Measurements from ENCODE around the gene IGLON5. TPM values are rescaled to one million over a fixed set of nuclear protein-coding genes. Genes with fewer than 3 reads are reported as not detected.

IGLON5 gene
- total RNA-seq, 1 donor from 2014 or later, result 0.86 TPM

DNA sequence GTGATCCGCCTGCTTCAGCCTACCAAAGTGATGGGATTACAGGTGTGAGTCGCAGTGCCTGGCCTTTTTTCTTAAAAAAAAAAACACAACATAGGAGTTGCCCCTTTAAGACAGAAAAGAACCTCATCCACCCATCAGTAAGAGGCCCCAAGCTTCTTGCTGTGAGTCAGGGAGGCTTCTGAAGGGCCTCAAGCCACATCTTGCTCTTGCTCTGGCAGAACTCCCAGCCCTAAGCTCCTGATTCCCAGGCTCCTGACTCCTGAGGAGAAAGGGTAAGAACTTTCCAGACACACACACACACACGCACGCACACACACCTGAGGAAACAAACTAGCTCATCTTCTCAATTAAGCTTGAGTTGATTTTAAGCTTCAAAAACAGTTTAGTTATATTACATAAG, 47.9 kb downstream of the IGLON5 start:
- ATAC-seq, result no peak
- DNase-seq (ENCODE audit: low spot score), result no peak

DNA sequence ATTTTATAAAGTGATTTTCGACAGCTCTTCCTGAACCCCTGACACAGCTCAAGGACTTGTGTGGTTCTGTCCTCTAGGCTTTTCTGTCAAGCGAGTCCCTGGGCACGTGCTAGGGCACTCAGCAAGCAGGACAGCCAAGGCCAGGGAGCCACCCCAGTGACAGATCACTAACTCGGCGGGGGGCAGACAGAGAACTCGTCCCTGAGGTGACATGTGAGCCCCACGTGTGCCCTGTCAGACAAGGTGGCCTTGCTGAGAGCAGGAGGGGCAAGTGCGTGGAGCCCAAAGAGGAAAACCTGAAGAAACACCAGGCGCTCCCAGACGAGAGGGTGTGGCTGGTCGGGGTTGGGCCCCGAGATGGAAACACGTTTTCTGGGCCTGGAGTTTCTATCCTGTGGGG, 49.8 kb downstream of the IGLON5 start:
- no peak for ATAC-seq
- DNase-seq (ENCODE audit: low spot score), result no peak

DNA sequence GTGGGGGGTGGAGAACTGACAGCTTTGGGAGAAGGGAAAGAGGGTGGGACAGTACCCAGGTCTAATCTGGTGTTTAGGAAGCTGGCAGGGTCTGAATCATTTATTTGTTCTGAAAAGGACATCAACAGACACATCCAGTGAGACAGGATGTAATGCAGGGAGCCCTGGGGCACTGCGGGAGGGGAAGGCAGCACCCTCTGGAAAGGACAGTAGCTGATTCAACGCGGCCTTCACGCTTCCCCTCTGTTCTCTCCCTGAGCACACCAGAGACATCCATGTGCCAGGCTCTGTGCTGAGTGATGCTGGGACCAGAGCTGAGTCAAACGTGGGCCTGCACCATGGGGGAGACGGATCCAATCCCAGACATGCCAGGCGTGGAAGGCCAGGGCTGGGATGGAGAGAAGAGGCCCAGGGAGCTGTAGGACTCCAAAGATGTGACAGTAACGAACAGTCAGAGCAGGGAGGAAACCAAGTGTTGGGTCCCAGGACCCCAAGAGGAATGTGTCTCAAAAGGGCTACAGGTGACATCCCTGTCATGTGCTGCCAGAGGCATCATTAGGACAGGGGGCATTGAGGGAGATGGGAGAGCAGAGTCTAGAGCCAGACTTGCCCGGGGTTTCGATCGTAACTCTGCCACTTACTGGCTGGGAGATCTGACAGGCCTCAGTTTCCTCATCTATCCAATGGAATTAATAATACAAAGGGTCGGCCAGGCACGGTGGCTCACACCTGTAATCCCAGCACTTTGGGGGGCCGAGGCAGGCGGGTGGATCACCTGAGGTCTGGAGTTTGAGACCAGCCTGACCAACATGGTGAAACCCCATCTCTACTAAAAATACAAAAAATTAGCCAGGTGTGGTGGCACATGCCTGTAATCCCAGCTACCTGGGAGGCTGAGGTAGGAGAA, 53.0 kb downstream of the IGLON5 start:
- ATAC-seq (no peak), DNase-seq (ENCODE audit: low spot score) (no peak)

DNA sequence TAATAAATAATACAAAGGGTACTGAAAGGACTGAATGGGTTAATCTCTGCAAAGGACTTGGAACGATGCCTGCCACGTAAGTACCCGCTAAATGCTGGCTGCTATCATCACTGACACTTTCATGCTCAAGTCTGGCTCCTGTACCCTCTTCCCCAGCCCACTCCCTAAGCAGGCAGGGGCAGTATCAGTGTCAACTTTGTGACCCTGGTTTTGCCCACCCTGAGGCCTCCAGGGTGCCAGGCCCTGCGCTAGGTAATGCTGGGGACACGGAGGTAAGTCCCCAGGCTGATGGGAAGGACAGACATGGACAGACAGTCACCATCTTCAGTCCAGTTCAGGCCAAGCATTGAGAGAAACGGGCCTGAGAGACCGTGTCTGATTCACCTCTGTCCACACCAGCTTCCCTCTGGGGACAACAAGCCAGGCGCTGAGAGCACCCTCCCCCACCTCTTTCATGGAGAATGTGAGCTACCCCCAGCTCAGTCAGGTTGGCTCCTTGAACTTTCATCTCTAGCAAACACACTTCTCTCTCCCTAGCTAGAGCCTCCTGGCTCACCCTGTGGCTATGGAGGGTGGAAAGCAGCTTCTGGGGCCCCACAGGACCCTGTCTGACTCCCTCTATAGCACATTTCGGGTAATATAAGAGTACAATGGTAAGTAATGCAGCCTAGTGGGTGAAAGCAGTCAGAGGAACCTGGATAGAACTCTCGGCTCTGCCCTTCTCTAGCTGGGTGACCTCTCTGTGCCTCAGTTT, 53.9 kb downstream of the IGLON5 start:
- ATAC-seq (peak; percentile 35), DNase-seq (ENCODE audit: low spot score) (peak; percentile 69)

DNA sequence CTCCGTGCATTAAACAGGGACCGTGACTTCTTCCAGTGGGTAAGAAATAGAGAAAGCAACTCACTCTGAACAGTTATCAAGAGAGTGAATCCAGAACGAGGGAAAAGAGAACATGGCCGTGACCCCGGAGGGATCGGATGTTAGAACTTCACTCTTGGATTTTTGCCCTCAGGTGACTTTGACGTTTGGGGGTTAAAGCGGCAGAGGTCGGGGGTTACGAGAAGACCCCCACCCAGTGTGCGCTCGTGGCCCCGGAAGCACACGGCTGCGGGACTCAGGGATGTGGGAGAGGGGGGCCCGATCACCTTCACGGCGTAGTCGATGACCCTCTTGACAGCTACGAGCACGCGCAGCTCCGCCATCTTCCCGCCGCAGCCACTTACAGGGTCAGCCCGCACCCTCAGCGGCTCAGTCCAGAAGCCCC, 54.5 kb downstream of the IGLON5 start, which contains the start of gene ETFB:
Gene ETFB, minus strand, starts transcription at position 424 of the 424 bp plus-strand sequence. Its CDS starts 62 bp downstream, at position 362.
- DNase-seq (ENCODE audit: low spot score) (no peak), ATAC-seq (no peak)

DNA sequence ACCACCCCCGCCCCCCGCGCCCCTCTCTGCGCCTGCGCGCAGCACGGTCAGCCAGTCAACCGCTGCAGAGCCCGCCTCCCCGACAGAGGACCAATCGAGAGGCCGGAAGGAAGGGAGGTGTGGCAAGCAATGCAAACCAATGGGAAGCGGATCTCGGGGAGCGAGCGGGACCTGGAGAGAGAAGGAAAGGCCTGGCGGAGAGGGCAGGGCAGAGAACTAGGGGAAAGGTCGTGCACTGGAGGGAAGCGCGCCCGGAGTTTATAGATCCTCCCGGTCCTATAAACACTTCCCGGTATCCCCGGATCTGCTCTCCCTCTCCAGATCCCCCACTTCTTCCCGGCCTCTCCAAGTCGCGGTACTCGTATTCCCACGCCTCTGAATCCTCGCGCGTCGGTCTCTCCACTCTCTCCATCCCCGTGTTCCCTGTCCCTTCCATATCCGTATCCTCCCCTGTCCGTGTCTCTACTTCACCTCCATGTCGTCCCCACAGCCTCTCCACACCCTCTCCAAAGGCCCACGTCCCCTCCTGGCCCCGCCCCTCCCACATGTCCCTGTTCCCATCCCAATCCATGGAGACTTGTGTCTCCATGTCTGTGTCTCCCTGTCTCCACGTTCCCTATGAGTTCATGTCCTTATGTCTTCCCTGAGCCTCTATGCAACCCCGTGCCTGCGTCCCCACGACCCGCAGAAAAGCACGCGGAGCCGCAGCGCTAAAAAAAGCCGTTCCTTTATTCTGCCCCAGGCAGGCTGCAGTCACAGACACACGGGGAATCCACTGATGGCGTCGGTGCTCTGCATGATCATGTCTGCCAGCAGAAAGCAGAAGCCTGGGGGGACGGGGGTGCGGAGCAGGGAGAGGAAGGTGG, 55.2 kb downstream of the IGLON5 start:
- peak; percentile 99 for DNase-seq (ENCODE audit: low spot score)
- peak; percentile 72 for ATAC-seq

DNA sequence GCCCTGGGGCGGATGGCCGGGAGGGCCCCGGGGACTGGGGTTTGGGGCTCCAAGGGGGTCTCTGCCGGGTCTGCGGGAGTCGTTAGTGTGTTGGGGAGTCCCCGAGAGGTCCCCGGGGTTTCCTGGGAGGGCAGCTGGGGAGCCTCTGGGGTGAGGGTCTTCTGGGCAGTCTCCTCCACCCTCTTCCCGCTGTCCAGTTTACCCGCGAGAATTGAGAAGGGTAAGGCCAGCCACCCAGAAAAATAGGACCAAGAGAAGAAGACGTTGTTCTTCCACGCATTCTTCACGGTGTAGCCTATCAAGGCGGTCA, 55.8 kb downstream of the IGLON5 start:
- peak; percentile 72 for DNase-seq (ENCODE audit: low spot score)
- no peak for ATAC-seq

DNA sequence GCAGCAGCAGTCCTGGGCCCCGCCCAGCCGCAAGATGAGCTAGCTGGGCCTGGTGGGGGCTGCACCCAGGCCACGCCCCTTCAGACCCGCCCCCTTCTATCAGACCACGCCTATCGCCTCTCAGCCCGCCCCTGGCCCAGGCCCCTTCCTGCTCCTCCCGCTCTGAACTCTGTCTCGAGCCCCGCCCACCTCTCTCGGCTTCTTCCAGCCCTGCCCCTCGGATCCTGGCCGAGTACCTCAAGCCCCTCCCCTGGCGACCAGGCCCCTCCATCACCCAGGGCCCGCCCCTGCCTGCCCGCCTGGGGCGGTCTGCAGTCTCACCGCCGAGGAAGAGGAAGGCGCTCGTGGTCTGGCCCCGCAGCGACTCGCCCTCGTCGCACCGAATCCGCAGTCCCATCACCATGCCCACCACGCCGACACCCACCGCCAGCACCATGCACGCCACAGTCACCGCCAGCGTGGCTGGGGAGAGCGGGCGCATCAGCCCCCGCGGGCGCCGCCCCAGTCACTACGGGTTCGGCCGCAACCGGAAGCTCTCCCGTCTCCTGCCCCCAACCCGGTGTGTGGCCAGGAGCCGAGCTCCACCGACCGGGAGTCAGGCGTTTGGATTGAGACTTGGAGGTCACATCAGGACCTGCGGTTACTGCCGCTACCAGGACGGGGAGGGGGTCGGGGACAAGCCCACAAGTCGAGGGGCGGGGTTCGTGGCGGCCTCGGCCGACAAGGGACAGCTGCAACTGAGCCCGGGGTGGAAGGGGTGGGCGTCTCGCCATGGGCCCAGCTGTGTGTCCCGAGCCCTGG, 56.3 kb downstream of the IGLON5 start:
- ATAC-seq (peak; percentile 81), DNase-seq (ENCODE audit: low spot score) (peak; percentile 99)

DNA sequence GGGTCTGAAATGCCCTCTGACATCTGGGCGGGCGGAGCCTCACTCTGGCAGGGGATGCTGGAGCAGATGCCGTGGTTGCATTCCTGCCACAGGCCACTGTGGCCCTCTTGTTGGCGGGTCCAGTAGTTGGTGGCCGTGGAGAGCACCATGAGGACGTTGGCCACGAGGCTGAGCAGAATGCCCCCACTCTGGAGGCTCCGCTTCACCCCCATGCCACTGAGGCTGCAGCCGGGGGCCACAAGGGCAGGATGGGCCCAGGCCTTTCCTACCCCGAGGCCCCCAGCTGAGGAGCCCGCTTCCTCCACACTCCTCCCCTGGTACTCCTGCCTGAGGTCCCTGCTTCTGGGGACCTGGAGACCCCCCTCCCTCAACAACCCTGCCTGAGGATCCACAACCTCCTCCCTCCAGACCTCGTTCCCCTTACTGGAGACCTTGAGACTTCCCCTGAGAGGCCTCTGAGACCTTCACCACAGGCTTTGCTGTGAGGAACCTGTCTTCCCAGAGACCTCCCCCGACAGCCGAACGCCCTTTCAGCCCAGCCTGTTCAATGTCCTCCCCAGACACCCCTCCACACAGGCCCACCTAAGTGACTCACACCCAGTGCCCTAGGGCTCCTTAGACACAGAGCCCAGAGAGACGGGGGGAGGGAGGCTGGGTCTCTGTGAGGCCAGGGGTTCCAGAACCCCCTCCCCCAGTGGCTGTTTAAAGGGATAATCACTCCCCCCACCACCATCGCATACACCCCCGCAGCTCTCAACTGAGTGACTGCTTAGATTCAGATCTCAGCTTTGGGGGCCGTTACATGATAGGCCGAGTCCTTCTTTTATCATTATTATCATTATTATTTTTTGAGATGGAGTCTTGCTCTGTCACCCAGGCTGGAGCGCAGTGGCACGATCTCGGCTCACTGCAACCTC, 57.2 kb downstream of the IGLON5 start, which contains the start of gene CLDND2:
Gene CLDND2, minus strand, starts transcription at position 638 of the 917 bp plus-strand sequence. Its CDS starts 426 bp downstream, at position 212.
- ATAC-seq (no peak), DNase-seq (ENCODE audit: low spot score) (no peak)

DNA sequence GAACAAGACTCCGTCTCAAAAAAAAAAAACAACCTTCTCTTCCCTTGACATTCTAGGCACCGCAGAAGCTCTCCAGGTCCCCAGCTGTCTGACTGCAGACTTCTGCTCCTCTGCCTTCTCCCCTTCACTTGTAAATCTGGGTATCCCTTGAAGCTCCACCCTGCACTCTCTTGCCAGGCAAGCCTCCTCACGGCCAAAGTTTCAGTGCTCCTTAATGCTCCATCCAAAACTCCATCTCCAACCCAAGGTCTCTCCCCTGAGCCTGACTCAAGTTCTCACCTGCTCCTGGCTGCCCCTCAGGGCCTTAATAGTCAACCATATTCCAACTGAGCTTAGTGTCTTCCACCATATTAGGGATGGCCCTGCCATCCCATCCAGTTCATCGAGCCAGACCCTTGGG, 58.8 kb downstream of the IGLON5 start:
- DNase-seq (ENCODE audit: low spot score), result no peak

DNA sequence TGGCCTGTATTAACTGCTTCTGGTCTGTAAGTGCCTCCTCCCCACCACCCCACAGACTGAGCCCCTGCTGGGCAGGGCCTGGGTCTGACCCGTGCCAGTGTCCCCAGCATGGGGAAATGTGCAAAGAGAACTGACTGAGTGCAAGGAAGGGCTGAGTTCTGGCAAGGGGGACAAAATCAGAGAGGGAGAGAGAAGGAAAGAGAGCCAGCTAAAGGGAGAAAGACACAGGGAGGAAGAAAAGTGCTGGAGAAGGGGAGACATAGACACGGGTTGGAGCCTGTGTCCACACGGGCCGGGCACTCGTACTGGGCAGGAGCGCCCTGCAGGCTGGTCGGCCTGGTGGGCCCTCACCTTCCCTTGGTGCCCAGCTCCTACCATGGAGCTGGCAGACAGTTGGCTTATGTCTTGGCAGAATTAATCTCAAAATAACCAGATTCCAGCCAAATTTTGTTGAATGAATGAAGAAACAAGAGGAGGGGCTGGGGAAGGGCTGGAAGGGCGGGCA, 59.8 kb downstream of the IGLON5 start:
- no peak for DNase-seq (ENCODE audit: low spot score)
- ATAC-seq, result no peak

More for the DNA sequence above, 58.8 kb downstream of the IGLON5 start:
- ATAC-seq, result no peak

DNA sequence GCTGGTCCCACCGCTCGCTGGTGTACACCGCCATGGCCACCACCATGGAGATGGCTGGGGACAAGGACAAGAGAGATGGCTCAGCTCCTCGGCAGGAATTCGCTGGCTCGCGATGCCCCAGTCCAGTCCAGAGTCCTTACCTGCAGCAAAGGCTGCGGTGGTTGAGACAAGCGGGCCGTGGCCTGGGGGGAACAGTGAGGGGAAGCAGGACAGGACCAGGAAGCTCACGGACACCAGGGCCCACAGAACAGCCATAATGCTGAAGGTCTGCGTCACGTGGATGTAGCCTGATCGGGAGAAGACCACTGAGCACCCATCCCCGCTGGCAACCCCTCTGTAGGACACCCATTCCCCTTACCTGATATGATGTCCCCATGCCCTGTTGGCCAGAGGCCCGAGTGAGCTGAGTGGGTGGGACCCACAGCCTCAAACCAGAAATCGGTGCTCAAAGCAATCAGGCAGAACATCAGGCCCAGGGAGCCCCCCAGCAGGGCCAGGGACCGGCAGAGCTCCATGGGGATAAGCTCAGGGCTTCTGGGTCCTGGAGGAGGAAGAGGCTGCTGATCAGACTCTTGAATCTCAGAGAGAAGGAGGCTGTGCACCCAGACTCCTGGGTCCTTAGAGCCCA, 60.7 kb downstream of the IGLON5 start:
- ATAC-seq (no peak), DNase-seq (ENCODE audit: low spot score) (no peak)

DNA sequence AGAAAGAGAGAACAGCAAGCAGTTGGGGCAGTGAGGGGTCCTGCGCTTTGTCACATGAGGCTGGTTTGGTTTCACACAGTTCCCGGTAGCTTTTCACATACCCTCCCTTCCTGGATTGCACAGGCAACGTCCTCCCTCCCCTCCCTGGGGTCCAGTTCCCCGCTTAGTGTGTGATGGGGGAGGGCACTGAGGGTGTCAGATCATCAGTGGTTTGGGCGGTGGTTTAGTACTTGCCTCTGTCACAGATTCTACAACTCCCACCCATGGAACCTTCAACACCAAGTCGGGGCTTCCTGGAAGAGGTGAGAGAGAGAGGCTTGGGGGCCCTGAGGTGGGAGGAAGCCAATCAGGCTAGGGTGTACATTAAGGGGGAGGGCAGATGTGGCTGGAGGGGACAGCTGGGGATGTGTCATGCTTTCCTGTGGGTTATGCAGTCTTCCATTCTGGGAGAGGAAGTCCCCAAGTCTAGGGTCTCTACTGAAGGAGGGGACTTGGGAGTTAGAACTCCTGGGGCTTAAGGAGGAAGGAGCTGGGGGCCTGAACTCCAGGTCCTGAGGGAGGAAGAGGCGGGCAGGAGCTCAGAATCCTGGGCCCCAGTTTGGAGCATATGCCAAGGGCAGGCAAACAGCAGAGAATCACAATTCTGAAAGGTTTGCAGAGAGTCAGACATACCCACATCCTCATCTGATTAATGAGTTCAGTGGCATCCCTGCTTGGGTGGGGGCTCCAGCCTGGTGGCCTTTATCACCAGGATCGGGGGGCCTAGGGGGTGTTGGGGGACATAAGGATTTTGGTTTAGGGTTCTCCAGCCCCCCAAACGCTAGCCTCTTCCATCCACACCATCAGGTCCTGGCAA, 61.4 kb downstream of the IGLON5 start, which contains the start of gene NKG7:
Gene NKG7, minus strand, starts transcription at position 6 of the 856 bp plus-strand sequence. CDS start 119 bp downstream, outside the sequence.
- DNase-seq (ENCODE audit: low spot score) (no peak), ATAC-seq (no peak)

DNA sequence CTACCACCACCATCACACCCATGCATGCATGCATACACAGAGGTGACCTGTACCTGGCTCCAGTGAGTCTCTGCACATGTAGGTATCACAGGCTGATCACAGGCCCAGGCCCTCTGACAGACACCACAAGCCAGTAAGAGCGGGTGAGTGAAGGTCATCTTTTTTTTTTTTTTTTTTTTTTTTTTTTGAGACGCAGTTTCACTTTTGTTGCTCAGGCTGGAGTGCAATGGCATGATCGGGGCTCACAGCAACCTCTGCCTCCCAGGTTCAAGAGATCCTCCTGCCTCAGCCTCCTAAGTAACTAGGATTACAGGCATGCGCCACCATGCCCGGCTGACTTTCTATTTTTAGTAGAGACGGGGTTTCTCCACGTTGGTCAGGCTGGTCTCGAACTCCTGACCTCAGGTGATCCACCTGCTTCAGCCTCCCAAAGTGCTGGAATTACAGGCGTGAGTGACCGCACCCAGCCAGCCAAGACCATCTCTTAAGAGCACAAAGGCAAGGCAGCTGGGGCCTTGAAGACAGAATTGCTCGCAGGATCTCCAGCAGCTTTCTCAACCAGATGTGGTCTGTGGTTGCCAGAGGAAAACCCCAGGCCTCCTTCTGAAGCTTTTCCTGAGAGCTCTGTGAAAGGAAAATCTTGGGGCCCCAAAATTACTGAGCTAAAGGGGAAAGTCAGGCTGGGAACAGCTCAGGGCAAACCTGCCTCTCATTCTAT, 64.2 kb downstream of the IGLON5 start:
- DNase-seq (ENCODE audit: low spot score) (no peak), ATAC-seq (no peak)

DNA sequence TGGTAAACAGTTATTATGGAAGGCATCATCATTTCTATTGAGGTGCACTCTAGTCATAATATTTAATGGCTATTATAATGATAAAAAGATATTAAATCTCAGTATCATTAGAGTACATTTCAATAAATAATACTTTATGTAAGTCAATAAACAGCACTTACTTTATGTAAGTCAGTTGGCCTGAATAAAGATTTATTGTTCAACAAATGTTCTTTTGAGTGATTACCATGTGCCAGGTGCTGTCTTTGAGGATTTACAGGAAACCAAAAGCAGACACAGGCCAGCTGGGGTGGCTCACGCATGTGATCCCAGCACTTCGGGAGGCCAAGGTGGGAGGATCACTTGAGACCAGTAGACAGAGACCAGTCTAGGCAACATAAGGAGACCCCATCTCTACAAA, 66.0 kb downstream of the IGLON5 start:
- ATAC-seq (no peak), DNase-seq (ENCODE audit: low spot score) (no peak)

DNA sequence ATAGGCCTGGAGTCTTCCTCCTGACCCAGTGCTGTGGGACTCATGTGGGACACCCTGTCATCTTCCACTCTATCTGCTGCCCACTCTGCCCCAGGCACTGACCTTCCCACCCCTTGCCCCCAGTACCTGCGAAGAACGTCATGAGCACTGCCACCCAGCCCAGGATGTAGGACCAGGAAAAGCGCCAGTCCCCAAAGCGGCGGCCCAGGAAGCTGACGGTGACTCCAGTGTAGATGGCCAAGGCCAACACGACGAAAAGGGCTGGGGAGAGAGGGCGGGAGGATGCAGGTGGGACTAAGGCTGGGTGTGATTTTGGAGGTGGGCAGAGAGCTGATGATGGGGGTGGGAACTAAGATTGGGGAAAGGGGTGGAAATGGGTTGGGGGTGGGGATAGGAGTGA, 68.9 kb downstream of the IGLON5 start:
- ATAC-seq (no peak), DNase-seq (ENCODE audit: low spot score) (no peak)

Data from left lobe of liver (tissue), 2 donors.